Renal cortical epithelial cell (primary cell): ENCODE results near the gene NFIA. TPM values are rescaled to one million over a fixed set of nuclear protein-coding genes. Genes with fewer than 3 reads are reported as not detected.

ENCODE experiments used
- DNase-seq: peaks from one replicate; pipeline ENCODE4 v3.0.0-alpha.2; 2011; ENCODE audit warnings: low read depth
- total RNA-seq: library from RNA; depleted of rRNA; stranded (reverse); fragments of >200 nt; gene quantifications from 2 replicates; pipeline ENCODE4 v1.2.3, GENCODE V29; 2014

NFIA gene
- total RNA-seq, 1 donor from 2014 or later, result 8.2 TPM

- no peak for DNase-seq
Measured at GRCh38 chr1:61182480-61182879, 100.1 kb downstream of the NFIA start.

GRCh38 chr1:61183471-61184039 lies 101.2 kb downstream of the NFIA start:
- DNase-seq, result peak; percentile 39

GRCh38 chr1:61184040-61184713 lies 101.8 kb downstream of the NFIA start:
- peak; percentile 87 for DNase-seq

- DNase-seq, result no peak
Measured at GRCh38 chr1:61184714-61185106, 102.3 kb downstream of the NFIA start.

GRCh38 chr1:61186753-61187152 lies 104.4 kb downstream of the NFIA start:
- DNase-seq, result no peak

- no peak for DNase-seq
Measured at GRCh38 chr1:61187352-61188086, 105.2 kb downstream of the NFIA start.

- DNase-seq, result no peak
Measured at GRCh38 chr1:61190153-61190552, 107.8 kb downstream of the NFIA start.

GRCh38 chr1:61190618-61191432 lies 108.5 kb downstream of the NFIA start:
- peak; percentile 71 for DNase-seq

GRCh38 chr1:61191433-61191720 lies 109.0 kb downstream of the NFIA start:
- no peak for DNase-seq

GRCh38 chr1:61192663-61193330 lies 110.4 kb downstream of the NFIA start:
- no peak for DNase-seq

GRCh38 chr1:61193808-61194207 lies 111.4 kb downstream of the NFIA start:
- no peak for DNase-seq

- no peak for DNase-seq
Measured at GRCh38 chr1:61198554-61198953, 116.2 kb downstream of the NFIA start.

- no peak for DNase-seq
Measured at GRCh38 chr1:61201035-61201434, 118.7 kb downstream of the NFIA start.

- DNase-seq, result peak; percentile 30
Measured at GRCh38 chr1:61202854-61203598, 120.7 kb downstream of the NFIA start.

GRCh38 chr1:61204528-61204927 lies 122.2 kb downstream of the NFIA start:
- DNase-seq, result no peak

GRCh38 chr1:61207416-61207815 lies 125.1 kb downstream of the NFIA start:
- DNase-seq, result peak; percentile 87

GRCh38 chr1:61208172-61208571 lies 125.8 kb downstream of the NFIA start:
- no peak for DNase-seq

GRCh38 chr1:61208831-61209230 lies 126.5 kb downstream of the NFIA start:
- DNase-seq, result no peak

- DNase-seq, result peak; percentile 21
Measured at GRCh38 chr1:61210435-61211154, 128.2 kb downstream of the NFIA start.

- DNase-seq, result no peak
Measured at GRCh38 chr1:61213245-61214011, 131.1 kb downstream of the NFIA start.
